Central memory CD8-positive, alpha-beta T cell (primary cell): ENCODE data around the gene COLEC12.

Experiments used
- ATAC-seq: fragments of 150-1000 bp; cut with Tn5 transposase; replicated peaks from 2 replicates; pipeline ENCODE4 v1.10.0; 2022; ENCODE audit warnings: mild to moderate bottlenecking, moderate FRiP score, moderate number of reproducible peaks; ENCODE audit not compliant: poor library complexity, severe bottlenecking; ENCODE audit errors: extremely low read depth
- DNase-seq, 2 donors: peaks; one replicate each; pipeline ENCODE4 v3.0.0; 2021; ENCODE audit warnings: low spot score in 2 of 2
- H3K27ac Mint-ChIP-seq: one replicate; pipeline ENCODE4 v1.8.0; 2022; ENCODE audit warnings: low read depth, mild to moderate bottlenecking, moderate library complexity, mixed read lengths
- H3K27me3 Mint-ChIP-seq: one replicate; pipeline ENCODE4 v1.8.0; 2022; ENCODE audit warnings: mixed read lengths
- H3K36me3 Mint-ChIP-seq: one replicate; pipeline ENCODE4 v1.8.0; 2022; ENCODE audit warnings: mild to moderate bottlenecking, moderate library complexity, mixed read lengths; ENCODE audit not compliant: insufficient read depth
- H3K4me1 Mint-ChIP-seq: one replicate; pipeline ENCODE4 v1.8.0; 2022; ENCODE audit warnings: mixed read lengths
- H3K4me3 Mint-ChIP-seq: one replicate; pipeline ENCODE4 v1.8.0; 2022; ENCODE audit warnings: mild to moderate bottlenecking, moderate library complexity, mixed read lengths
- H3K9me3 Mint-ChIP-seq: one replicate; pipeline ENCODE4 v1.8.0; 2022; ENCODE audit warnings: mixed read lengths

Gene COLEC12

GRCh38 chr18:361100-361732 is 139.3 kb downstream of the COLEC12 start:
- peaks cover 22% of the 10 kb centered on the region for H3K27me3 Mint-ChIP-seq
- no peak overlapping the region for H3K4me3 Mint-ChIP-seq
- no peak for DNase-seq
- H3K4me1 Mint-ChIP-seq: no peaks in the 10 kb centered on the region
- ATAC-seq: no peak
- no peaks in the 10 kb centered on the region for H3K36me3 Mint-ChIP-seq
- no peak overlapping the region for H3K27ac Mint-ChIP-seq
- no peaks in the 10 kb centered on the region for H3K9me3 Mint-ChIP-seq

GRCh38 chr18:360676-361075 is 139.8 kb downstream of the COLEC12 start:
- Mint-ChIP-seq H3K27me3 (peaks cover 18% of the 10 kb centered on the region), H3K27ac (no peak overlapping the region), H3K9me3 (no peaks in the 10 kb centered on the region), H3K4me3 (no peak overlapping the region), H3K4me1 (no peaks in the 10 kb centered on the region), H3K36me3 (no peaks in the 10 kb centered on the region)
- ATAC-seq (no peak), DNase-seq (no peak)

- DNase-seq: no peak
- Mint-ChIP-seq H3K27me3 (peaks cover 28% of the 10 kb centered on the region), H3K4me1 (no peaks in the 10 kb centered on the region), H3K36me3 (no peaks in the 10 kb centered on the region), H3K9me3 (no peaks in the 10 kb centered on the region), H3K4me3 (no peak overlapping the region), H3K27ac (no peak overlapping the region)
- ATAC-seq: no peak
Measured at GRCh38 chr18:356778-357177, 143.7 kb downstream of the COLEC12 start.

GRCh38 chr18:355678-356077 is 144.8 kb downstream of the COLEC12 start:
- Mint-ChIP-seq H3K4me1 (no peaks in the 10 kb centered on the region), H3K27me3 (peaks cover 31% of the 10 kb centered on the region), H3K9me3 (no peaks in the 10 kb centered on the region), H3K36me3 (no peaks in the 10 kb centered on the region), H3K4me3 (no peak overlapping the region), H3K27ac (no peak overlapping the region)
- DNase-seq (no peak), ATAC-seq (no peak)

- peaks cover 43% of the 10 kb centered on the region for H3K27me3 Mint-ChIP-seq
- no peaks in the 10 kb centered on the region for H3K9me3 Mint-ChIP-seq
- no peaks in the 10 kb centered on the region for H3K36me3 Mint-ChIP-seq
- H3K4me1 Mint-ChIP-seq: no peaks in the 10 kb centered on the region
- H3K4me3 Mint-ChIP-seq: no peak overlapping the region
- DNase-seq (no peak), ATAC-seq (no peak)
- no peak overlapping the region for H3K27ac Mint-ChIP-seq
Measured at GRCh38 chr18:354471-354870, 146.0 kb downstream of the COLEC12 start.

GRCh38 chr18:354003-354402 is 146.5 kb downstream of the COLEC12 start:
- Mint-ChIP-seq H3K27me3 (peaks cover 48% of the 10 kb centered on the region), H3K4me1 (no peaks in the 10 kb centered on the region), H3K9me3 (no peaks in the 10 kb centered on the region), H3K27ac (no peak overlapping the region), H3K4me3 (no peak overlapping the region), H3K36me3 (no peaks in the 10 kb centered on the region)
- ATAC-seq: no peak
- DNase-seq: no peak

GRCh38 chr18:352438-352837 is 148.1 kb downstream of the COLEC12 start:
- H3K4me1 Mint-ChIP-seq: no peaks in the 10 kb centered on the region
- no peak for DNase-seq
- H3K9me3 Mint-ChIP-seq: no peaks in the 10 kb centered on the region
- H3K36me3 Mint-ChIP-seq: no peaks in the 10 kb centered on the region
- ATAC-seq: no peak
- H3K27ac Mint-ChIP-seq: no peak overlapping the region
- H3K4me3 Mint-ChIP-seq: no peak overlapping the region
- H3K27me3 Mint-ChIP-seq: peaks cover 56% of the 10 kb centered on the region

GRCh38 chr18:350953-351572 is 149.4 kb downstream of the COLEC12 start:
- ATAC-seq (no peak), DNase-seq (no peak)
- H3K36me3 Mint-ChIP-seq: no peaks in the 10 kb centered on the region

GRCh38 chr18:346600-346999 is 153.9 kb downstream of the COLEC12 start:
- H3K27me3 Mint-ChIP-seq: peaks cover 67% of the 10 kb centered on the region
- H3K27ac Mint-ChIP-seq: no peak overlapping the region

More at GRCh38 chr18:350953-351572, 149.4 kb downstream of the COLEC12 start:
- no peaks in the 10 kb centered on the region for H3K9me3 Mint-ChIP-seq
- peaks cover 70% of the 10 kb centered on the region for H3K27me3 Mint-ChIP-seq
- H3K4me3 Mint-ChIP-seq: no peak overlapping the region
- H3K4me1 Mint-ChIP-seq: no peaks in the 10 kb centered on the region
- no peak overlapping the region for H3K27ac Mint-ChIP-seq

GRCh38 chr18:341102-341501 is 159.4 kb downstream of the COLEC12 start:
- Mint-ChIP-seq H3K27ac (no peak overlapping the region), H3K4me1 (no peaks in the 10 kb centered on the region), H3K27me3 (peaks cover 31% of the 10 kb centered on the region), H3K4me3 (no peak overlapping the region), H3K36me3 (no peaks in the 10 kb centered on the region), H3K9me3 (no peaks in the 10 kb centered on the region)
- no peak for ATAC-seq
- no peak for DNase-seq

More at GRCh38 chr18:346600-346999, 153.9 kb downstream of the COLEC12 start:
- no peak overlapping the region for H3K4me3 Mint-ChIP-seq
- no peaks in the 10 kb centered on the region for H3K9me3 Mint-ChIP-seq
- DNase-seq (no peak), ATAC-seq (no peak)
- H3K4me1 Mint-ChIP-seq: no peaks in the 10 kb centered on the region
- no peaks in the 10 kb centered on the region for H3K36me3 Mint-ChIP-seq

- ATAC-seq (no peak), DNase-seq (no peak)
- Mint-ChIP-seq H3K27ac (no peak overlapping the region), H3K4me3 (no peak overlapping the region), H3K36me3 (no peaks in the 10 kb centered on the region), H3K4me1 (no peaks in the 10 kb centered on the region), H3K9me3 (no peaks in the 10 kb centered on the region), H3K27me3 (peaks cover 33% of the 10 kb centered on the region)
Measured at GRCh38 chr18:340044-340443, 160.5 kb downstream of the COLEC12 start.

- H3K36me3 Mint-ChIP-seq: no peaks in the 10 kb centered on the region
- H3K9me3 Mint-ChIP-seq: no peaks in the 10 kb centered on the region
- no peak overlapping the region for H3K27ac Mint-ChIP-seq
- no peak overlapping the region for H3K4me3 Mint-ChIP-seq
- no peaks in the 10 kb centered on the region for H3K4me1 Mint-ChIP-seq
- H3K27me3 Mint-ChIP-seq: peaks cover 35% of the 10 kb centered on the region
- DNase-seq (no peak), ATAC-seq (no peak)
Measured at GRCh38 chr18:339200-339599, 161.3 kb downstream of the COLEC12 start.

GRCh38 chr18:336713-337112 is 163.8 kb downstream of the COLEC12 start:
- H3K27me3 Mint-ChIP-seq: peaks cover 38% of the 10 kb centered on the region
- ATAC-seq (no peak), DNase-seq (no peak)
- H3K4me1 Mint-ChIP-seq: no peaks in the 10 kb centered on the region
- no peaks in the 10 kb centered on the region for H3K9me3 Mint-ChIP-seq
- no peak overlapping the region for H3K4me3 Mint-ChIP-seq
- no peak overlapping the region for H3K27ac Mint-ChIP-seq
- no peaks in the 10 kb centered on the region for H3K36me3 Mint-ChIP-seq
